HUDEP-2 (cell line): ENCODE data around the gene TNF.

Experiments used
- DNase-seq, 76 experiments: peaks; one replicate each; lab custom pipeline; 2025; ENCODE audit not compliant: unreplicated experiment in 76 of 76; lab: John Stamatoyannopoulos, UW

Gene TNF

DNA sequence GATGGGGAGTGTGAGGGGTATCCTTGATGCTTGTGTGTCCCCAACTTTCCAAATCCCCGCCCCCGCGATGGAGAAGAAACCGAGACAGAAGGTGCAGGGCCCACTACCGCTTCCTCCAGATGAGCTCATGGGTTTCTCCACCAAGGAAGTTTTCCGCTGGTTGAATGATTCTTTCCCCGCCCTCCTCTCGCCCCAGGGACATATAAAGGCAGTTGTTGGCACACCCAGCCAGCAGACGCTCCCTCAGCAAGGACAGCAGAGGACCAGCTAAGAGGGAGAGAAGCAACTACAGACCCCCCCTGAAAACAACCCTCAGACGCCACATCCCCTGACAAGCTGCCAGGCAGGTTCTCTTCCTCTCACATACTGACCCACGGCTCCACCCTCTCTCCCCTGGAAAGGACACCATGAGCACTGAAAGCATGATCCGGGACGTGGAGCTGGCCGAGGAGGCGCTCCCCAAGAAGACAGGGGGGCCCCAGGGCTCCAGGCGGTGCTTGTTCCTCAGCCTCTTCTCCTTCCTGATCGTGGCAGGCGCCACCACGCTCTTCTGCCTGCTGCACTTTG, at the start of gene TNF:
TSS of gene TNF (plus strand) at position 231 of the 567 bp plus-strand sequence. CDS start at position 408, 177 bp downstream.
- no peak for DNase-seq

- no peak for DNase-seq
Measured at GRCh38 chr6:31525932-31526591, 49.3 kb upstream of the TNF start.

DNA sequence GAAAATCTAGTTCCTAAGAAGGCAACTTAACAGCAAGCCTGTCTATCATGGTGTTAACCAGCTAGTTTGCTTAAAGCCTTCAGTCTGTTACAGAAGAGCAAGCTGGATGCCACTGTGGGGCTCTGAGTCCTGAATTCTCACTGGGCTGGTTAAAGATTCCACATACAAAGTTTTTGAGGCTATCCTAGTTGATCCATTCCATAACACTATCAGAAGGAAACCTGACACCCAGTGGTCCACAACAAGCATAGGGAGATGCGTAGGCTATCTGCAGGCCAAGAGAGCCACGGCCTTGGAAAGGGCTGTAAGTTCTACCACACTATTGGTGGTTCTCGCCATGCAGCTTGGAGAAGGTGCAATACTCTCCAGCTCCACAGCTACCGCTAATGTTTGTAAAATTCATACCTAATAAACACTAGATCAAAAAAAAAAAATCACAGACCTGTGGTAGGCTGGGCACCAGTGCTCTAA, 47.0 kb upstream of the TNF start:
- DNase-seq: no peak

GRCh38 chr6:31528821-31529328, 46.5 kb upstream of the TNF start, which contains the start of gene MCCD1:
Gene MCCD1, plus strand, starts transcription at chr6:31528962. Its CDS starts 53 bp downstream, at chr6:31529015.
- no peak for DNase-seq

GRCh38 chr6:31529329-31530150, 45.8 kb upstream of the TNF start:
- no peak for DNase-seq

GRCh38 chr6:31530659-31531058, 44.7 kb upstream of the TNF start:
- DNase-seq: no peak

GRCh38 chr6:31531162-31531561, 44.2 kb upstream of the TNF start:
- DNase-seq: no peak

DNA sequence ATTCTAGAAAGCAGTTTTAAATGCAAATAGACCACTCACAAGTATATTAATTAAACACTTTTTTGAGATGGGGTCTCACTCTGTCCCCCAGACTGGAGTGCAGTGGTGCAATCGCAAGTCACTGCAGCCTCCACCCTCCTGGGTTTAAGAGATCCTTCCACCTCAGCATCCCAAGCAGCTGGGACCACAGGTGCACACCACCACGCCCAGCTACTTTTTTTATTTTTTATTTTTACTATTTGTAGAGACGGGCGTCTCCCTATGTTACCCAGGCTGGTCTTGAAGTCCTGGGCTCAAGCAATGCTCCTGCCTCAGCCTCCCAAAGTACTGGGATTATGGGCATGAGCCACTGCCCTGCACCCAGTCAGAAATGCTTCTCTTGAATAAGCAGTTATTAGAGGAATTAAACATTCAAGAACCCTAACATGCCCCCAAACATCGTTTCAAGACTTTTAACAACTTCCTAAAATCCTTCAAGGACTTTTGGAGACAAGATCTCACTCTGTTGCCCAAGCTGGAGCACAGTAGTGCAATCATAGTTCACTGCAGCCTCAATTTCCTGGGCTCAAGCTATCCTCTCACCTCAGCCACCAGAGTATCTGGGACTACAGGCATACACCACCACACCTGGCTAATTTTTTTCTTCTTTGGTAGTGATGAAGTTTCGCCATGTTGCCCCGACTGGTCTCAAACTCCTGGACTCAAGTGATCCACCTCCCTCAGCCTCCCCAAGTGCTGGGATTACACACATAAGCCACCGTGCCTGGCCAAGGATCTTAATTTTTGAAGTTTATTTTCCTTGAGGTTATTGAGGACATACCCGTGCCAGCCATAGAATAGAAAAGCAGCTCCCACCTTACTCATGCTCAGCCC, 43.4 kb upstream of the TNF start:
- DNase-seq: no peak

DNA sequence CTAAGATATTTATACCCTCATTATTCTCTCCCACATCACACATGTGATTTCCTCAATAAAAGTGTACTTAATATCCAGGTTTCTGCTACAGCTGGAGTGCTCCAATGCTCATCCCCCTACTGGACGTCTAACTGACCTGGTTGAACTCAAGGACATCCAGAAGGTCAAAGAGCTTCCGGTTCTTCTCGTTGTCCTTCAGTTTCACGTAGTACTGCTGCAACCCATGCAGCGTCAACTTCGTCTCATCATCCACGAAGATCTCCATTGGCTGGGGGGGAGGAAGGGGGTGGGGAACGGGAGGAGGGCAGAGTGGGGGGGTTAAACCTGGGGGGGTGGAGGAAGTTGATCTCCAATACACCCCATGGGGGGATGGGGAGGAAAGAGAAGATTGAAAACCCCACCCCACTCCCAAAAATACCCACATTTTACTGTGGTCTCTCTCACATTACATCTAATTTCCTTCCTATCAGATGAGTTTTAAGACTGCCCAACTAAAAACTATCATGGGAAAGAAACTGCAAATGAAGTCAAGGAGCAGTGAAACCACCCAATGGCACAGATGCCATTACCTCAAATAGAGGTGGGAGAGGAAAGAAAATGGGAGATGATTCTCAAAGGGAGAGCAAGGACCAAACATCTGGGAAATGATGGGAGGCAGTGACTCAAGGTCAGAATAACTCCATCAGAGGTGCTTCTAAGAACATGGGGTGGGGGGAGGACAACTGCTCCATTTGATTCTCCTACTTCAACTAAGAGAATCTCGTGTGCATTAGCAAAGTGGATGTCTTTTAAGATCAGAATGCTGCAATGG, 42.5 kb upstream of the TNF start:
- DNase-seq: no peak

GRCh38 chr6:31533455-31533841, 41.9 kb upstream of the TNF start:
- DNase-seq: no peak

GRCh38 chr6:31534011-31534410, 41.4 kb upstream of the TNF start:
- no peak for DNase-seq

GRCh38 chr6:31534521-31535040, 40.8 kb upstream of the TNF start:
- no peak for DNase-seq

GRCh38 chr6:31535538-31536324, 39.6 kb upstream of the TNF start:
- DNase-seq: no peak

GRCh38 chr6:31538805-31539400, 36.5 kb upstream of the TNF start:
- DNase-seq: no peak

DNA sequence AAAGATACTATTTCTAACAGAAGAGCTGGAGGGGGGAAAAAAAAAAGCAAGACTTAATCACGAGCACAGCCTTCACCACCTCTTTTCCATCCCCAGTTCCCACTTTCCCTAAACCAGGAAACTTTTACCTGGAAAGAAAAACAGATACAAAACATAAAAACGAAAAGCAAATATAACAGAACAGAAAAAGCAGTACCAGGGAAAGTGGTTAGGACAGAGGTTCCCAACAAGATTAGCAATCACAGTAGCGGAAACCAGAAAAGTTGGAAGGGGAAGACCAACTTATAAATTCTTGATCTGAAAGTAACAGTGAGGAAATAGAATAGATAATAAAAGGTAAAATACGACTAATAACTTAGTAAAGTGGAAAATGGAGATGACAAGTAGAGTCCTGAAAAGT, 34.7 kb upstream of the TNF start:
- no peak for DNase-seq

- DNase-seq: peak in 51 of 76 experiments; percentile 24 to 77 (median 55)
Measured at GRCh38 chr6:31541059-31541657, 34.2 kb upstream of the TNF start.

- DNase-seq: peak; percentile 51 to 98 (median 95)
Measured at GRCh38 chr6:31541658-31542521, 33.5 kb upstream of the TNF start, which contains the start of gene DDX39B. Gene DDX39B, minus strand, starts transcription at chr6:31542003. Its CDS starts 1,471 bp downstream, at chr6:31540532.
